PFSK-1 (cell line): ENCODE data around the gene ASMTL.

Source experiments
- FOXP2 ChIP-seq: optimal IDR thresholded peaks from 2 replicates; pipeline ENCODE3; 2011; ENCODE audit warnings: borderline replicate concordance, control low read depth, inconsistent platforms; ENCODE audit not compliant: insufficient read depth; ENCODE audit errors: extremely low read length, extremely low read depth
- POLR2AphosphoS5 ChIP-seq: IDR thresholded peaks from 2 replicates; pipeline ENCODE4 v1.6.1; 2012; ENCODE audit warnings: low read depth, mild to moderate bottlenecking, control low read depth, low read length, moderate library complexity
- REST ChIP-seq, 2 experiments: IDR thresholded peaks; 2 replicates each; pipeline versions ENCODE4 v1.6.1 to v1.8.0; 2011 to 2012; ENCODE audit warnings: low read depth in 2 of 2, low read length in 2 of 2, control low read depth in 1 of 2, inconsistent platforms in 1 of 2, mild to moderate bottlenecking in 1 of 2, moderate library complexity in 1 of 2; ENCODE audit not compliant: insufficient read depth in 1 of 2
- SIN3A ChIP-seq: IDR thresholded peaks from 2 replicates; pipeline ENCODE4 v1.6.1; 2012; ENCODE audit warnings: mild to moderate bottlenecking, low read length, moderate library complexity, borderline replicate concordance; ENCODE audit not compliant: insufficient read depth
- TAF1 ChIP-seq: IDR thresholded peaks from 2 replicates; pipeline ENCODE4 v1.6.1; 2012; ENCODE audit warnings: low read length, control low read depth, borderline replicate concordance; ENCODE audit not compliant: insufficient read depth

Gene ASMTL

GRCh38 chrX:1354036-1355019 is 98.4 kb downstream of the ASMTL start:
- TF ChIP-seq POLR2AphosphoS5, result no peak
- TF ChIP-seq SIN3A, result no peak
- no peak for TF ChIP-seq TAF1
- TF ChIP-seq REST (IDR thresholded peaks at IDR 0.05; ENCODE audit: insufficient read depth in 1 of 2, low read depth in 2 of 2, low read length in 2 of 2), result no peak
- no peak for TF ChIP-seq FOXP2
